GM12891 (cell line): Measurements from ENCODE around the gene TBCD.
A peak's percentile ranks its signal among the peaks of the same experiment; 100 is the strongest.

Experiments used
- DNase-seq: peaks from one replicate; pipeline ENCODE4 v3.0.0; 2011; ENCODE audit warnings: low spot score; ENCODE audit not compliant: insufficient read length
- FAIRE-seq: peaks from 2 replicates; lab custom pipeline; 2011; peaks lifted over from hg19 to GRCh38; lab: Jason Lieb, UNC
- PAX5 ChIP-seq: IDR thresholded peaks from 2 replicates; pipeline ENCODE4 v1.6.1; 2011; ENCODE audit warnings: low read length, moderate library complexity, mild to moderate bottlenecking; ENCODE audit not compliant: insufficient read depth, severe bottlenecking
- POLR2A ChIP-seq: IDR thresholded peaks from 2 replicates; pipeline ENCODE4 v1.6.1; 2011; ENCODE audit warnings: low read depth, low read length, control low read depth
- POLR2AphosphoS5 ChIP-seq: IDR thresholded peaks from 2 replicates; pipeline ENCODE4 v1.6.1; 2011; ENCODE audit warnings: low read depth, low read length, control low read depth
- POU2F2 ChIP-seq: IDR thresholded peaks from 2 replicates; pipeline ENCODE4 v1.6.1; 2011; ENCODE audit warnings: low read depth, mild to moderate bottlenecking, control low read depth, low read length, moderate library complexity
- SPI1 ChIP-seq: IDR thresholded peaks from 2 replicates; pipeline ENCODE4 v1.6.1; 2011; ENCODE audit warnings: low read depth, low read length, control low read depth
- TAF1 ChIP-seq: IDR thresholded peaks from 2 replicates; pipeline ENCODE4 v1.6.1; 2011; ENCODE audit warnings: low read depth, low read length, control low read depth

TBCD gene

GRCh38 chr17:82913304-82914043, 161.6 kb downstream of the TBCD start:
- no peak for FAIRE-seq
- no peak for TF ChIP-seq POLR2A
- no peak for TF ChIP-seq POLR2AphosphoS5
- TF ChIP-seq TAF1: no peak
- no peak for TF ChIP-seq SPI1
- no peak for TF ChIP-seq POU2F2
- TF ChIP-seq PAX5: no peak
- no peak for DNase-seq

GRCh38 chr17:82914375-82914774, 162.5 kb downstream of the TBCD start:
- FAIRE-seq (peak; percentile 91), DNase-seq (peak; percentile 75)
- no peak for TF ChIP-seq SPI1
- no peak for TF ChIP-seq POLR2AphosphoS5
- TF ChIP-seq POLR2A: no peak
- TF ChIP-seq TAF1: no peak

GRCh38 chr17:82915010-82915756, 163.3 kb downstream of the TBCD start:
- FAIRE-seq (no peak), DNase-seq (no peak)
- TF ChIP-seq POU2F2 (no peak), SPI1 (peak; percentile 66)

GRCh38 chr17:82915757-82916027, 163.8 kb downstream of the TBCD start:
- FAIRE-seq: peak; percentile 92
- TF ChIP-seq PAX5 (no peak), POLR2AphosphoS5 (no peak), POLR2A (no peak), TAF1 (no peak), SPI1 (no peak), POU2F2 (no peak)
- DNase-seq: no peak

GRCh38 chr17:82917699-82918345, 166.0 kb downstream of the TBCD start:
- TF ChIP-seq POLR2AphosphoS5 (no peak), TAF1 (no peak), SPI1 (no peak), POLR2A (no peak), PAX5 (no peak)
- FAIRE-seq (no peak), DNase-seq (no peak)

GRCh38 chr17:82918508-82918907, 166.6 kb downstream of the TBCD start:
- FAIRE-seq: no peak
- DNase-seq: no peak
- TF ChIP-seq POLR2AphosphoS5 (no peak), POLR2A (no peak), POU2F2 (no peak), TAF1 (no peak), PAX5 (no peak)

- FAIRE-seq: no peak
- TF ChIP-seq POU2F2: no peak
- TF ChIP-seq PAX5: no peak
- TF ChIP-seq POLR2A: no peak
- TF ChIP-seq POLR2AphosphoS5: no peak
- TF ChIP-seq SPI1: no peak
- no peak for TF ChIP-seq TAF1
- no peak for DNase-seq
These were observed 168.3 kb downstream of the TBCD start for GRCh38 chr17:82920150-82920549.

- TF ChIP-seq POLR2AphosphoS5 (no peak), PAX5 (no peak), SPI1 (no peak), POU2F2 (no peak), POLR2A (no peak), TAF1 (no peak)
- FAIRE-seq (no peak), DNase-seq (no peak)
These were observed 168.8 kb downstream of the TBCD start for GRCh38 chr17:82920715-82921114.

- FAIRE-seq (no peak), DNase-seq (no peak)
- TF ChIP-seq POLR2AphosphoS5 (no peak), POLR2A (no peak), PAX5 (no peak), SPI1 (no peak), TAF1 (no peak), POU2F2 (no peak)
These were observed 169.6 kb downstream of the TBCD start for GRCh38 chr17:82921426-82921825.

GRCh38 chr17:82922646-82923045, 170.8 kb downstream of the TBCD start:
- TF ChIP-seq POLR2AphosphoS5: no peak
- no peak for TF ChIP-seq SPI1
- TF ChIP-seq PAX5: no peak
- TF ChIP-seq POLR2A: no peak
- TF ChIP-seq POU2F2: no peak
- TF ChIP-seq TAF1: no peak
- FAIRE-seq (no peak), DNase-seq (no peak)
